Measurements from ENCODE around the gene TRPV6.

DNA sequence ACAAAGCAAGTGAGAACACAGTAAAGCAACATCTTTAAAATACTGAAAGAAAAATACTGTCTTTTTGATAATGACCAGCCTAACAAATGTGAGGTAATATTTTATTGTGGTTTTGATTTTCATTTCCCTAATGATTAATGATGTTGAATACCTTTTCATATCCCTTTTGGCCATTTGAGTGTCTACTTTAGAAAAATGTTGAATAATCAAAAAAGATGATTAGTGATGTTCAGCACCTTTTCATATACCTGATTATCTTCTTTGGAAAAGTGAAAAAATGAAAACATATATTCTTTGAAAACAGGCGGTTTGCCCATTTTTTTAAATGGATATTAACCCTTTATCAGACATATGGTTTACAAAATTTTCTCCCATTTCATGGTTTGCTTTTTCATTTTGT lies 62.8 kb downstream of the TRPV6 start:
- TF ChIP-seq, protein P1, sequence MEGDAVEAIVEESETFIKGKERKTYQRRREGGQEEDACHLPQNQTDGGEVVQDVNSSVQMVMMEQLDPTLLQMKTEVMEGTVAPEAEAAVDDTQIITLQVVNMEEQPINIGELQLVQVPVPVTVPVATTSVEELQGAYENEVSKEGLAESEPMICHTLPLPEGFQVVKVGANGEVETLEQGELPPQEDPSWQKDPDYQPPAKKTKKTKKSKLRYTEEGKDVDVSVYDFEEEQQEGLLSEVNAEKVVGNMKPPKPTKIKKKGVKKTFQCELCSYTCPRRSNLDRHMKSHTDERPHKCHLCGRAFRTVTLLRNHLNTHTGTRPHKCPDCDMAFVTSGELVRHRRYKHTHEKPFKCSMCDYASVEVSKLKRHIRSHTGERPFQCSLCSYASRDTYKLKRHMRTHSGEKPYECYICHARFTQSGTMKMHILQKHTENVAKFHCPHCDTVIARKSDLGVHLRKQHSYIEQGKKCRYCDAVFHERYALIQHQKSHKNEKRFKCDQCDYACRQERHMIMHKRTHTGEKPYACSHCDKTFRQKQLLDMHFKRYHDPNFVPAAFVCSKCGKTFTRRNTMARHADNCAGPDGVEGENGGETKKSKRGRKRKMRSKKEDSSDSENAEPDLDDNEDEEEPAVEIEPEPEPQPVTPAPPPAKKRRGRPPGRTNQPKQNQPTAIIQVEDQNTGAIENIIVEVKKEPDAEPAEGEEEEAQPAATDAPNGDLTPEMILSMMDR (IDR thresholded peaks at IDR 0.05; ENCODE audit: poor library complexity), result no peak
- no peak for TF ChIP-seq EZH2 (IDR thresholded peaks at IDR 0.05; ENCODE audit: borderline replicate concordance)
- TF ChIP-seq EZH2phosphoT487 (IDR thresholded peaks at IDR 0.05; ENCODE audit: low read depth, severe bottlenecking, unreplicated experiment), result no peak
